HepG2 (cell line): ENCODE results near the gene EFNA4. TPM values are rescaled to one million over a fixed set of nuclear protein-coding genes. Genes with fewer than 3 reads are reported as not detected.

Source experiments
- DZIP1 ChIP-seq: sonication (generic); formaldehyde crosslinking; IDR thresholded peaks from 2 replicates; pipeline ENCODE4 v1.5.0; 2020; ENCODE audit warnings: mild to moderate bottlenecking, missing genetic modification reagents
- ELF3 ChIP-seq: IDR thresholded peaks from 2 replicates; pipeline ENCODE4 v1.6.1; 2016; ENCODE audit warnings: missing genetic modification reagents, missing compliant biosample characterization
- FOXK1 ChIP-seq: sonication (generic); formaldehyde crosslinking; IDR thresholded peaks from 2 replicates; pipeline ENCODE4 v1.4.0; 2020; ENCODE audit warnings: low read depth, missing genetic modification reagents, borderline replicate concordance
- GATAD1 ChIP-seq: IDR thresholded peaks from 2 replicates; pipeline ENCODE4 v1.6.1; 2016; ENCODE audit warnings: missing genetic modification reagents, missing compliant biosample characterization
- GZF1 ChIP-seq: sonication (generic); formaldehyde crosslinking; IDR thresholded peaks from 2 replicates; pipeline ENCODE4 v1.5.1; 2020; ENCODE audit warnings: mild to moderate bottlenecking, missing genetic modification reagents
- HMG20A ChIP-seq: IDR thresholded peaks from 2 replicates; pipeline ENCODE4 v1.6.1; 2016; ENCODE audit warnings: borderline replicate concordance
- KDM4B ChIP-seq: sonication (generic); formaldehyde crosslinking; IDR thresholded peaks from 2 replicates; pipeline ENCODE4 v1.4.0; 2020; ENCODE audit warnings: missing genetic modification reagents
- KDM5B ChIP-seq: sonication (generic); formaldehyde crosslinking; IDR thresholded peaks from 2 replicates; pipeline ENCODE4 v1.4.0; 2020; ENCODE audit warnings: missing genetic modification reagents, mild to moderate bottlenecking, borderline replicate concordance
- KLF13 ChIP-seq: sonication (generic); formaldehyde crosslinking; IDR thresholded peaks from 2 replicates; pipeline ENCODE4 v1.4.0; 2020; ENCODE audit warnings: mild to moderate bottlenecking, missing genetic modification reagents
- KMT2B ChIP-seq: IDR thresholded peaks from 2 replicates; pipeline ENCODE4 v1.6.1; 2016; ENCODE audit warnings: missing genetic modification reagents, missing compliant biosample characterization
- MED13 ChIP-seq: sonication (generic); formaldehyde crosslinking; IDR thresholded peaks from 2 replicates; pipeline ENCODE4 v1.5.0; 2020; ENCODE audit warnings: missing genetic modification reagents
- MEF2D ChIP-seq: sonication (generic); formaldehyde crosslinking; IDR thresholded peaks from 2 replicates; pipeline ENCODE4 v1.5.1; 2020; ENCODE audit warnings: mild to moderate bottlenecking, missing genetic modification reagents
- MYPOP ChIP-seq: sonication (generic); formaldehyde crosslinking; IDR thresholded peaks from 2 replicates; pipeline ENCODE4 v1.8.1; 2023; ENCODE audit warnings: mild to moderate bottlenecking, moderate library complexity, missing genetic modification reagents
- SAP130 ChIP-seq: IDR thresholded peaks from 2 replicates; pipeline ENCODE4 v1.6.1; 2016; ENCODE audit warnings: low read depth
- SIN3A ChIP-seq: IDR thresholded peaks from 2 replicates; pipeline ENCODE4 v1.6.1; 2011; ENCODE audit warnings: low read depth, mild to moderate bottlenecking, control low read depth, low read length, borderline replicate concordance
- SMC3 ChIP-seq: IDR thresholded peaks from 2 replicates; pipeline ENCODE4 v1.6.1; 2011; ENCODE audit warnings: low read length, improper control_type of control experiment
- SOX13 ChIP-seq, 3 experiments: fragments of 450-650 bp in 1 of 3; sonication (generic) in 1 of 3; formaldehyde crosslinking in 1 of 3; IDR thresholded peaks in 2 of 3; conservative IDR thresholded peaks in 1 of 3; 2 replicates each; pipeline versions ENCODE4 v1.5.0 to v1.6.1; 2016 to 2020; ENCODE audit warnings: antibody characterized with exemption in 1 of 3, mild to moderate bottlenecking in 1 of 3, missing compliant biosample characterization in 1 of 3, missing genetic modification reagents in 1 of 3, moderate library complexity in 1 of 3
- TEAD2 ChIP-seq: sonication (generic); formaldehyde crosslinking; IDR thresholded peaks from 2 replicates; pipeline ENCODE4 v1.9.0; 2021; ENCODE audit warnings: missing genetic modification reagents
- THRA ChIP-seq: sonication (generic); formaldehyde crosslinking; IDR thresholded peaks from 2 replicates; pipeline ENCODE4 v1.4.0; 2020; ENCODE audit warnings: missing genetic modification reagents, borderline replicate concordance
- ZKSCAN8 ChIP-seq: IDR thresholded peaks from 2 replicates; pipeline ENCODE4 v1.6.1; 2016; ENCODE audit warnings: borderline replicate concordance, missing genetic modification reagents, missing compliant biosample characterization
- ZNF557 ChIP-seq: sonication (generic); formaldehyde crosslinking; IDR thresholded peaks from 2 replicates; pipeline ENCODE4 v1.4.0; 2020; ENCODE audit warnings: missing genetic modification reagents
- ZNF790 ChIP-seq: sonication (generic); formaldehyde crosslinking; IDR thresholded peaks from 2 replicates; pipeline ENCODE4 v1.8.0; 2022; ENCODE audit warnings: missing genetic modification reagents, mild to moderate bottlenecking, borderline replicate concordance
- ZNF792 ChIP-seq: IDR thresholded peaks from 2 replicates; pipeline ENCODE4 v1.6.1; 2016
- polyA plus RNA-seq, 8 experiments: library from polyadenylated mRNA; depleted of rRNA in 3 of 8; stranded (reverse) in 7 of 8; unstranded in 1 of 8; fragments of >200 nt; fragmentation: Illumina TruSeq in 4 of 8; extraction: Trizol in 4 of 8; gene quantifications; 2 replicates each; pipeline versions ENCODE4 v1.2.1 to v1.2.3, GENCODE V29; 2011 to 2016; ENCODE audit warnings: low read depth in 4 of 8, missing spikeins in 1 of 8, mixed read lengths in 1 of 8; ENCODE audit not compliant: insufficient read depth in 1 of 8
- total RNA-seq, 5 experiments: library from RNA; depleted of rRNA; stranded (reverse); fragments of >200 nt; fragmentation: Illumina TruSeq; extraction: Trizol; gene quantifications; 2 replicates each; pipeline ENCODE4 v1.2.3, GENCODE V29; 2016; ENCODE audit warnings: low read depth in 1 of 5

EFNA4 gene
- total and polyA plus RNA-seq, 2 of the 13 experiments (the other 11 are each of a cell fraction or from before 2014, with no cell fraction given): 12.0 to 17.2 TPM

GRCh38 chr1:155050560-155051341 lies 12.8 kb upstream of the EFNA4 start, which contains the start of gene ADAM15 (continued):
- TF ChIP-seq THRA (peak; percentile 50; the same call in 1 of the 2 replicates), SIN3A (0 out of 2 replicates have a peak, but pooled peaks have one; percentile 38), ZNF557 (no peak), MEF2D (CRISPR knock-in tag) (0 out of 2 replicates have a peak, but pooled peaks have one; percentile 46), KDM4B (CRISPR knock-in tag) (no peak), KDM5B (CRISPR knock-in tag) (peak; percentile 94; the same call in 1 of the 2 replicates), KLF13 (CRISPR knock-in tag) (peak; percentile 94; the same call in 1 of the 2 replicates), SAP130 (peak; percentile 79), ZNF792 (CRISPR knock-in tag) (peak; percentile 44; the same call in 1 of the 2 replicates), TEAD2 (CRISPR knock-in tag) (no peak), DZIP1 (CRISPR knock-in tag) (peak; percentile 85), SOX13 (IDR thresholded peaks at IDR 0.05) (no peak; the same call in 1 of the 2 replicates), SOX13 (CRISPR knock-in tag; conservative IDR thresholded peaks at IDR 0.05 in 1 of 2, IDR thresholded peaks at IDR 0.05 in 1 of 2) (peak in 1 of 2 experiments; percentile 37; a peak in 1 of 4 replicates), ZNF790 (CRISPR knock-in tag) (peak; percentile 78; the same call in 1 of the 2 replicates), MED13 (CRISPR knock-in tag) (peak; percentile 26; the same call in 1 of the 2 replicates), ELF3 (peak; percentile 72), MYPOP (CRISPR knock-in tag) (peak; percentile 100), HMG20A (CRISPR knock-in tag) (no peak; the same call in 1 of the 2 replicates), GATAD1 (CRISPR knock-in tag) (0 out of 2 replicates have a peak, but pooled peaks have one; percentile 48), KMT2B (CRISPR knock-in tag) (peak; percentile 25; the same call in 1 of the 2 replicates), FOXK1 (CRISPR knock-in tag) (peak; percentile 18; the same call in 1 of the 2 replicates), ZKSCAN8 (0 out of 2 replicates have a peak, but pooled peaks have one; percentile 48), GZF1 (CRISPR knock-in tag) (0 out of 2 replicates have a peak, but pooled peaks have one; percentile 53), SMC3 (no peak; the same call in 1 of the 2 replicates)
